HEK293 (cell line): ENCODE data around the gene IRX1.

Source experiments
- CTCF ChIA-PET: fragments of 350-600 bp; formaldehyde crosslinking; extraction: SDS; loops from one replicate; lab custom pipeline; 2021; ENCODE audit warnings: antibody characterized with exemption; lab: Yijun Ruan, JAX
- POLR2A ChIA-PET: fragments of 300-600 bp; formaldehyde crosslinking; extraction: SDS; loops from one replicate; lab custom pipeline; 2020; ENCODE audit warnings: antibody characterized with exemption, inconsistent platforms; lab: Yijun Ruan, JAX
- H3K27ac ChIP-seq: fragments of 200-500 bp; sonication (Bioruptor generic); 2 replicates; pipeline ENCODE4 v1.5.1; 2014; ENCODE audit warnings: low read depth, low read length, control low read depth, inconsistent platforms; ENCODE audit errors: extremely low read depth
- H3K36me3 ChIP-seq, 2 experiments: fragments of 200-500 bp in 1 of 2; sonication (Bioruptor generic) in 1 of 2; 1 replicate in 1 of 2; 2 replicates in 1 of 2; pipeline ENCODE4 v1.5.1; 2014 to 2017; ENCODE audit warnings: inconsistent platforms in 2 of 2, low read length in 2 of 2; ENCODE audit not compliant: control insufficient read depth in 2 of 2, insufficient read depth in 1 of 2
- H3K4me1 ChIP-seq: fragments of 200-500 bp; sonication (Bioruptor generic); 2 replicates; pipeline ENCODE4 v1.5.1; 2014; ENCODE audit warnings: mild to moderate bottlenecking, low read length, inconsistent platforms; ENCODE audit not compliant: control insufficient read depth, insufficient read depth
- H3K4me3 ChIP-seq: 2 replicates; pipeline ENCODE4 v1.5.1; 2011; ENCODE audit warnings: low read depth, mild to moderate bottlenecking, control low read depth, low read length, moderate library complexity
- H3K9me3 ChIP-seq: fragments of 200-500 bp; sonication (Bioruptor generic); 2 replicates; pipeline ENCODE4 v1.5.1; 2014; ENCODE audit warnings: low read depth, low read length, inconsistent platforms; ENCODE audit not compliant: control insufficient read depth, insufficient read depth
- GLI4 ChIP-seq: fragments of 450-650 bp; formaldehyde crosslinking; IDR thresholded peaks from 2 replicates; pipeline ENCODE4 v1.5.1; 2016; ENCODE audit warnings: missing biosample characterization, missing genetic modification characterization
- MZF1 ChIP-seq: fragments of 450-650 bp; formaldehyde crosslinking; IDR thresholded peaks from 2 replicates; pipeline ENCODE4 v1.5.1; 2017; ENCODE audit warnings: missing biosample characterization, missing genetic modification characterization, borderline replicate concordance
- PATZ1 ChIP-seq: fragments of 450-650 bp; formaldehyde crosslinking; IDR thresholded peaks from 2 replicates; pipeline ENCODE4 v1.5.1; 2016; ENCODE audit warnings: missing biosample characterization, missing genetic modification characterization
- ZBTB10 ChIP-seq: fragments of 450-650 bp; formaldehyde crosslinking; IDR thresholded peaks from 2 replicates; pipeline ENCODE4 v1.5.1; 2016; ENCODE audit warnings: missing biosample characterization, missing genetic modification characterization
- ZNF112 ChIP-seq: fragments of 450-650 bp; formaldehyde crosslinking; IDR thresholded peaks from 2 replicates; pipeline ENCODE4 v1.5.0; 2017; ENCODE audit warnings: missing biosample characterization, missing genetic modification characterization
- ZNF114 ChIP-seq: fragments of 450-650 bp; formaldehyde crosslinking; IDR thresholded peaks from 2 replicates; pipeline ENCODE4 v1.5.0; 2017; ENCODE audit warnings: missing biosample characterization, missing genetic modification characterization
- ZNF133 ChIP-seq: fragments of 450-650 bp; formaldehyde crosslinking; IDR thresholded peaks from 2 replicates; pipeline ENCODE4 v1.5.1; 2016; ENCODE audit warnings: missing biosample characterization, missing genetic modification characterization
- ZNF155 ChIP-seq: fragments of 450-650 bp; formaldehyde crosslinking; IDR thresholded peaks from 2 replicates; pipeline ENCODE4 v1.5.1; 2016; ENCODE audit warnings: missing biosample characterization, missing genetic modification characterization
- ZNF16 ChIP-seq: fragments of 450-650 bp; formaldehyde crosslinking; IDR thresholded peaks from 2 replicates; pipeline ENCODE4 v1.5.1; 2016; ENCODE audit warnings: low read depth, missing biosample characterization, missing genetic modification characterization
- ZNF2 ChIP-seq: fragments of 450-650 bp; formaldehyde crosslinking; IDR thresholded peaks from 2 replicates; pipeline ENCODE4 v1.5.1; 2016; ENCODE audit warnings: missing biosample characterization, missing genetic modification characterization
- ZNF302 ChIP-seq: fragments of 450-650 bp; formaldehyde crosslinking; IDR thresholded peaks from 2 replicates; pipeline ENCODE4 v1.5.1; 2016; ENCODE audit warnings: missing biosample characterization, missing genetic modification characterization, low read depth
- ZNF423 ChIP-seq: fragments of 450-650 bp; formaldehyde crosslinking; IDR thresholded peaks from 2 replicates; pipeline ENCODE4 v1.5.1; 2016; ENCODE audit warnings: missing biosample characterization, missing genetic modification characterization
- ZNF488 ChIP-seq: fragments of 450-650 bp; formaldehyde crosslinking; IDR thresholded peaks from 2 replicates; pipeline ENCODE4 v1.5.1; 2016; ENCODE audit warnings: missing biosample characterization, missing genetic modification characterization
- ZNF544 ChIP-seq: fragments of 450-650 bp; formaldehyde crosslinking; IDR thresholded peaks from 2 replicates; pipeline ENCODE4 v1.5.0; 2017; ENCODE audit warnings: missing biosample characterization, missing genetic modification characterization
- ZNF692 ChIP-seq: fragments of 450-650 bp; formaldehyde crosslinking; IDR thresholded peaks from 2 replicates; pipeline ENCODE4 v1.5.1; 2016; ENCODE audit warnings: missing biosample characterization, missing genetic modification characterization
- ZSCAN5A ChIP-seq: fragments of 450-650 bp; formaldehyde crosslinking; IDR thresholded peaks from 2 replicates; pipeline ENCODE4 v1.5.1; 2016; ENCODE audit warnings: missing biosample characterization, missing genetic modification characterization

The IRX1 gene

GRCh38 chr5:3601061-3601710 lies 5.6 kb downstream of the IRX1 start:
- CTCF ChIA-PET: no interaction called here
- TF ChIP-seq ZSCAN5A: no peak
- TF ChIP-seq MZF1 (tag by site-specific recombination): no peak
- TF ChIP-seq ZNF155 (tag by site-specific recombination): no peak
- TF ChIP-seq ZNF423 (tag by site-specific recombination): no peak
- TF ChIP-seq ZNF692 (tag by site-specific recombination): no peak
- no peak for TF ChIP-seq ZNF544 (tag by site-specific recombination)
- TF ChIP-seq ZNF488 (tag by site-specific recombination): no peak
- TF ChIP-seq ZNF114 (tag by site-specific recombination): no peak
- TF ChIP-seq ZNF302: no peak
- no peak for TF ChIP-seq ZNF112 (tag by site-specific recombination)
- TF ChIP-seq ZNF2 (tag by site-specific recombination): no peak
- no peak for TF ChIP-seq GLI4 (tag by site-specific recombination)
- TF ChIP-seq ZNF133 (tag by site-specific recombination): no peak
- no peak for TF ChIP-seq PATZ1 (tag by site-specific recombination)
- no peak for TF ChIP-seq ZNF16 (tag by site-specific recombination)
- no peak for TF ChIP-seq ZBTB10 (tag by site-specific recombination)
- H3K9me3 ChIP-seq: no peaks in the 10 kb centered on the region

More at GRCh38 chr5:3601061-3601710, 5.6 kb downstream of the IRX1 start:
- POLR2A ChIA-PET: no interaction called here
- Histone ChIP-seq H3K27ac (no peak overlapping the region), H3K36me3 (no peaks in the 10 kb centered on the region), H3K4me3 (no peak overlapping the region), H3K4me1 (no peaks in the 10 kb centered on the region)
